Measurements from ENCODE around the gene VAT1.
A peak's percentile ranks its signal among the peaks of the same experiment; 100 is the strongest.

VAT1 gene

GRCh38 chr17:43021741-43022512 lies at the start of gene VAT1:
Gene VAT1, minus strand, starts transcription at chr17:43022385. Its CDS starts 63 bp downstream, at chr17:43022322.
- Histone ChIP-seq H3K27ac (peak within 1 kb of the TSS; percentile 85), H3K4me3 (ENCODE audit: low read depth, low read length) (peak within 1 kb of the TSS; percentile 98), H3K36me3 (replicated peaks) (peaks cover 14% of the 10 kb centered on the region), H3K27me3 (replicated peaks) (no peaks in the 10 kb centered on the region)
- in situ Hi-C loops (cut with HindIII; ENCODE audit: low pct_ligation_motif_present, low sequenced_read_pairs), result no loop called here
- TF ChIP-seq CTCF (IDR thresholded peaks at IDR 0.05; ENCODE audit: low read depth, low read length, missing control alignments), result no peak
- peak; percentile 46 for DNase-seq

- no peak overlapping the region for H3K4me3 ChIP-seq (ENCODE audit: low read depth, low read length)
- DNase-seq, result no peak
- in situ Hi-C loops (cut with HindIII; ENCODE audit: low pct_ligation_motif_present, low sequenced_read_pairs), result no loop called here
- H3K27ac ChIP-seq, result no peak overlapping the region
- TF ChIP-seq CTCF (IDR thresholded peaks at IDR 0.05; ENCODE audit: low read depth, low read length, missing control alignments), result no peak
- H3K27me3 ChIP-seq (replicated peaks), result no peaks in the 10 kb centered on the region
- H3K36me3 ChIP-seq (replicated peaks), result no peaks in the 10 kb centered on the region
Measured at GRCh38 chr17:43070872-43071271, 48.7 kb upstream of the VAT1 start.

- no peak for DNase-seq
- Histone ChIP-seq H3K27me3 (replicated peaks) (no peaks in the 10 kb centered on the region), H3K36me3 (replicated peaks) (no peaks in the 10 kb centered on the region), H3K4me3 (ENCODE audit: low read depth, low read length) (no peak overlapping the region), H3K27ac (no peak overlapping the region)
- no peak for TF ChIP-seq CTCF (IDR thresholded peaks at IDR 0.05; ENCODE audit: low read depth, low read length, missing control alignments)
- in situ Hi-C loops (cut with HindIII; ENCODE audit: low pct_ligation_motif_present, low sequenced_read_pairs), result no loop called here
Measured at GRCh38 chr17:43070257-43070656, 48.1 kb upstream of the VAT1 start.

GRCh38 chr17:43069368-43069898 lies 47.2 kb upstream of the VAT1 start:
- in situ Hi-C loops (cut with HindIII; ENCODE audit: low pct_ligation_motif_present, low sequenced_read_pairs), result no loop called here
- no peak overlapping the region for H3K27ac ChIP-seq
- H3K4me3 ChIP-seq (ENCODE audit: low read depth, low read length), result no peak overlapping the region
- no peak for TF ChIP-seq CTCF (IDR thresholded peaks at IDR 0.05; ENCODE audit: low read depth, low read length, missing control alignments)
- no peaks in the 10 kb centered on the region for H3K27me3 ChIP-seq (replicated peaks)
- no peaks in the 10 kb centered on the region for H3K36me3 ChIP-seq (replicated peaks)
- DNase-seq, result no peak

- in situ Hi-C loops (cut with HindIII; ENCODE audit: low pct_ligation_motif_present, low sequenced_read_pairs), result no loop called here
- no peak for DNase-seq
- H3K36me3 ChIP-seq (replicated peaks), result no peaks in the 10 kb centered on the region
Measured at GRCh38 chr17:43068570-43069367, 46.6 kb upstream of the VAT1 start.

More at GRCh38 chr17:43068570-43069367, 46.6 kb upstream of the VAT1 start:
- TF ChIP-seq CTCF (IDR thresholded peaks at IDR 0.05; ENCODE audit: low read depth, low read length, missing control alignments), result no peak
- no peak overlapping the region for H3K4me3 ChIP-seq (ENCODE audit: low read depth, low read length)
- no peaks in the 10 kb centered on the region for H3K27me3 ChIP-seq (replicated peaks)
- no peak overlapping the region for H3K27ac ChIP-seq
